Hepatocyte (in vitro differentiated cells): Measurements from ENCODE around the gene VAMP1. TPM values are rescaled to one million over a fixed set of nuclear protein-coding genes. Genes with fewer than 3 reads are reported as not detected.

Source experiments
- DNase-seq: peaks from one replicate; pipeline ENCODE4 v3.0.0-alpha.2; 2016; ENCODE audit warnings: low spot score
- H2AFZ ChIP-seq: fragments of 200-600 bp; sonication (generic); 2 replicates; pipeline ENCODE4 v1.6.0; 2016; ENCODE audit warnings: antibody characterized with exemption, mild to moderate bottlenecking
- H3K27ac ChIP-seq: fragments of 200-600 bp; sonication (generic); 2 replicates; pipeline ENCODE4 v1.5.1; 2016; ENCODE audit warnings: mild to moderate bottlenecking
- H3K27me3 ChIP-seq: fragments of 200-600 bp; sonication (generic); 2 replicates; pipeline ENCODE4 v1.6.1; 2016
- H3K36me3 ChIP-seq: fragments of 200-600 bp; sonication (generic); replicated peaks from 2 replicates; pipeline ENCODE4 v1.5.1; 2016; ENCODE audit warnings: low read depth; ENCODE audit not compliant: insufficient read depth
- H3K4me1 ChIP-seq: fragments of 200-600 bp; sonication (generic); 2 replicates; pipeline ENCODE4 v1.5.1; 2016; ENCODE audit warnings: mild to moderate bottlenecking, moderate library complexity; ENCODE audit not compliant: insufficient read depth
- H3K4me2 ChIP-seq: fragments of 200-600 bp; sonication (generic); 2 replicates; pipeline ENCODE4 v1.6.0; 2016
- H3K4me3 ChIP-seq: fragments of 200-600 bp; sonication (generic); 2 replicates; pipeline ENCODE4 v1.5.1; 2016; ENCODE audit warnings: mild to moderate bottlenecking
- H3K79me2 ChIP-seq: fragments of 200-600 bp; sonication (generic); 2 replicates; pipeline ENCODE4 v1.6.0; 2017; ENCODE audit warnings: mild to moderate bottlenecking
- H3K9me2 ChIP-seq: fragments of 200-600 bp; sonication (generic); replicated peaks from 2 replicates; pipeline ENCODE4 v1.6.0; 2017; ENCODE audit warnings: mild to moderate bottlenecking; ENCODE audit not compliant: insufficient read depth
- H3K9me3 ChIP-seq: fragments of 200-600 bp; sonication (generic); 2 replicates; pipeline ENCODE4 v1.5.1; 2016; ENCODE audit warnings: low read depth, mild to moderate bottlenecking
- H4K20me1 ChIP-seq: fragments of 200-600 bp; sonication (generic); 2 replicates; pipeline ENCODE4 v1.6.0; 2016; ENCODE audit warnings: mild to moderate bottlenecking; ENCODE audit not compliant: insufficient read depth, poor library complexity, severe bottlenecking
- EZH2 ChIP-seq: fragments of 200-600 bp; sonication (generic); IDR thresholded peaks from 2 replicates; pipeline ENCODE4 v1.6.1; 2016; ENCODE audit warnings: antibody characterized with exemption, mild to moderate bottlenecking, borderline replicate concordance
- EZH2phosphoT487 ChIP-seq: fragments of 200-600 bp; sonication (generic); IDR thresholded peaks from one replicate; pipeline ENCODE4 v1.6.1; 2018; ENCODE audit warnings: antibody characterized with exemption, mild to moderate bottlenecking, low read depth, moderate library complexity; ENCODE audit not compliant: unreplicated experiment, severe bottlenecking
- whole genome bisulfite sequencing: methylation state at CpG from one replicate; pipeline ENCODE4 v1.1.6; 2016; ENCODE audit warnings: low lambda C conversion rate; ENCODE audit errors: missing lambda C conversion rate; 5-methylcytosine and 5-hydroxymethylcytosine counted together
- polyA plus RNA-seq: library from polyadenylated mRNA; unstranded; fragments of >200 nt; fragmentation: Nextera tagmentation; extraction: Ambion mirVana; gene quantifications from 2 replicates; pipeline ENCODE4 v1.2.1, GENCODE V29; 2016
- total RNA-seq: library from RNA; depleted of rRNA; stranded (reverse); fragments of >200 nt; gene quantifications from 2 replicates; pipeline ENCODE4 v1.2.3, GENCODE V29; 2014
- TF ChIP-seq, protein P1 (sequence below): fragments of 200-600 bp; sonication (generic); IDR thresholded peaks from 2 replicates; pipeline ENCODE4 v1.5.1; 2016; ENCODE audit warnings: antibody characterized with exemption, mild to moderate bottlenecking; ENCODE audit not compliant: poor library complexity

VAMP1 gene
- total and polyA plus RNA-seq, 2 experiments from 2014 or later, result 5.0 to 5.9 TPM

DNA sequence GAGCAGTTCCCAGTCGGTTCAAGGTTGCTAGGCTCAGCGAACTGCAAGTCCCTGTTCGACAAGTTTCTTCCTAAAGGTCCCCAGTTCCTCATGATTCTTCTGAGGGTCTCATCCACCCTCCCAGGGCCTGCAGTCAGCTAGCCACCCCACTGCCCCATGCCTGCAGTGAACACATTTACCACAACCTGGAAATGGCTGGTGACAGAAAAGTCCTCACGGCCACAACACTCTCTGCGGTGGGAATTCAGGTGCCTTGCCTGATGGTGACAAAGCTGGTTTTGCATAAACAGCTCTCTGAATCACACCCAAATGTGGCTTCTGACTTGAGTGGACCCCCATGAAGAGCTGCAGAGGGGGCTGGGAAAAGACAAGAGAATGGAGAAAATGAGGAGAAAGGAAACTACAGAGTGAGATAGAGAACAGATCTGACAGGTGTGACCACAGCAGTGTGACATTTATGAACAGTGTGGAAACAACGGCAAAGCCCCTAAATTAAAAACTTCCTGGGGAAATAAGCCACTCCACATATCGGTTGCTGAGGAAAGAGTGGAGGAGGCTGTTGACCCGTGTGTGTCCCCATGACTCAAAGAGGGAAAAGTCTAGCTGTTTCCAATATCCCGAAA, 27.0 kb downstream of the VAMP1 start:
- no peaks in the 10 kb centered on the region for H3K9me3 ChIP-seq
- WGBS, result 64% methylated on average over 9 of the region's 9 CpGs
- H3K4me1 ChIP-seq, result no peaks in the 10 kb centered on the region
- TF ChIP-seq, protein P1, sequence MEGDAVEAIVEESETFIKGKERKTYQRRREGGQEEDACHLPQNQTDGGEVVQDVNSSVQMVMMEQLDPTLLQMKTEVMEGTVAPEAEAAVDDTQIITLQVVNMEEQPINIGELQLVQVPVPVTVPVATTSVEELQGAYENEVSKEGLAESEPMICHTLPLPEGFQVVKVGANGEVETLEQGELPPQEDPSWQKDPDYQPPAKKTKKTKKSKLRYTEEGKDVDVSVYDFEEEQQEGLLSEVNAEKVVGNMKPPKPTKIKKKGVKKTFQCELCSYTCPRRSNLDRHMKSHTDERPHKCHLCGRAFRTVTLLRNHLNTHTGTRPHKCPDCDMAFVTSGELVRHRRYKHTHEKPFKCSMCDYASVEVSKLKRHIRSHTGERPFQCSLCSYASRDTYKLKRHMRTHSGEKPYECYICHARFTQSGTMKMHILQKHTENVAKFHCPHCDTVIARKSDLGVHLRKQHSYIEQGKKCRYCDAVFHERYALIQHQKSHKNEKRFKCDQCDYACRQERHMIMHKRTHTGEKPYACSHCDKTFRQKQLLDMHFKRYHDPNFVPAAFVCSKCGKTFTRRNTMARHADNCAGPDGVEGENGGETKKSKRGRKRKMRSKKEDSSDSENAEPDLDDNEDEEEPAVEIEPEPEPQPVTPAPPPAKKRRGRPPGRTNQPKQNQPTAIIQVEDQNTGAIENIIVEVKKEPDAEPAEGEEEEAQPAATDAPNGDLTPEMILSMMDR, result no peak
- TF ChIP-seq EZH2phosphoT487, result no peak
- no peak for TF ChIP-seq EZH2
- no peak overlapping the region for H3K4me2 ChIP-seq
- no peaks in the 10 kb centered on the region for H3K27me3 ChIP-seq
- H2AFZ ChIP-seq, result no peak overlapping the region
- no peak for DNase-seq
- H3K9me2 ChIP-seq, result no peaks in the 10 kb centered on the region
- H3K27ac ChIP-seq, result no peak overlapping the region
- H3K79me2 ChIP-seq, result no peaks in the 10 kb centered on the region
- no peaks in the 10 kb centered on the region for H4K20me1 ChIP-seq
- no peak overlapping the region for H3K4me3 ChIP-seq
- no peaks in the 10 kb centered on the region for H3K36me3 ChIP-seq

DNA sequence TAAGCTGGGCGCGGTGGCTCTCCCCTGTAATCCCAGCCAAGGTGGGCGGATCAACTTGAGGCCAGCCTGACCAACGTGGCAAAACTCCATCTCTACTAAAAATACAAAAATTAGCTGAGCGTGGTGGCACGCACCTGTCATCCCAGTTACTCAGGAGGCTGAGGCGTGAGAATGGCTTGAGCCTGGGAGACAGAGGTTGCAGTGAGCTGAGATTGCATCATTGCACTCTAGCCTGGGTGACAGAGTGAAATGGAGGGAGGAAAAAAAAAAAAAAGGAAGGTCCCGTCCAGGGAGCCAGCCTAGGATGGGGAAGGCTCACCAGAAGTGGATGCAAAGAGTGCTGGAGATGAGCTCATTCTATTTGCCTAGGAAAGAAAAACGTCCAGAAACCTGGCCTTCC, 27.6 kb downstream of the VAMP1 start:
- Histone ChIP-seq H3K79me2 (no peaks in the 10 kb centered on the region), H3K9me2 (no peaks in the 10 kb centered on the region), H3K4me2 (no peak overlapping the region), H4K20me1 (no peaks in the 10 kb centered on the region), H3K27me3 (no peaks in the 10 kb centered on the region), H2AFZ (no peak overlapping the region), H3K36me3 (no peaks in the 10 kb centered on the region), H3K27ac (no peak overlapping the region), H3K4me1 (no peaks in the 10 kb centered on the region), H3K9me3 (no peaks in the 10 kb centered on the region), H3K4me3 (no peak overlapping the region)
- DNase-seq, result no peak
- WGBS, result 86% methylated on average over 9 of the region's 9 CpGs
- TF ChIP-seq, protein P1, result no peak
- TF ChIP-seq EZH2, result no peak
- no peak for TF ChIP-seq EZH2phosphoT487

DNA sequence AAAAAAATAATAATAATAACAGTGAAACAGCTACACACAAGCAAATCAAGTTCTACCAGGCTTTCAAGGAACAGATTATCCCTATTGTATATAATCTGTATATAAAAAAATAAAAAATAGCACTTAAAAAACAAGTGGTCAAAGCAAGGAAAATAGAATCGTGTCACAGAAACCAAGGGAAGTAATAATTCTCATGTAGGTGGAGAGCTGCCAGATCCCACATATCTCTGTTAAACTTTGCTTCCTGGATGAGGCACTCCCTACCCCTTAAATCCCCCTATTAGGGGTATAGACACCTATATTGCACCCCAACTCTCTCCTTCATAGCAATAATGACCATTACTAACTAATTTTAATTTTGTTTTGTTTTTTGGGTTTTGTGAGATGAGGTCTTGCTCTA, 30.1 kb downstream of the VAMP1 start:
- H2AFZ ChIP-seq, result no peak overlapping the region
- H3K79me2 ChIP-seq, result no peaks in the 10 kb centered on the region
- DNase-seq, result no peak
- H3K4me2 ChIP-seq, result no peak overlapping the region
- H3K9me2 ChIP-seq, result no peaks in the 10 kb centered on the region
- H3K4me1 ChIP-seq, result no peaks in the 10 kb centered on the region
- no peak overlapping the region for H3K27ac ChIP-seq
- no peak overlapping the region for H3K4me3 ChIP-seq
- no peaks in the 10 kb centered on the region for H4K20me1 ChIP-seq
- WGBS, result 91% methylated on average over 1 of the region's 1 CpG
- TF ChIP-seq EZH2phosphoT487 (no peak), EZH2 (no peak)
- TF ChIP-seq, protein P1, result no peak
- H3K9me3 ChIP-seq, result no peaks in the 10 kb centered on the region
- H3K36me3 ChIP-seq, result no peaks in the 10 kb centered on the region
- no peaks in the 10 kb centered on the region for H3K27me3 ChIP-seq

DNA sequence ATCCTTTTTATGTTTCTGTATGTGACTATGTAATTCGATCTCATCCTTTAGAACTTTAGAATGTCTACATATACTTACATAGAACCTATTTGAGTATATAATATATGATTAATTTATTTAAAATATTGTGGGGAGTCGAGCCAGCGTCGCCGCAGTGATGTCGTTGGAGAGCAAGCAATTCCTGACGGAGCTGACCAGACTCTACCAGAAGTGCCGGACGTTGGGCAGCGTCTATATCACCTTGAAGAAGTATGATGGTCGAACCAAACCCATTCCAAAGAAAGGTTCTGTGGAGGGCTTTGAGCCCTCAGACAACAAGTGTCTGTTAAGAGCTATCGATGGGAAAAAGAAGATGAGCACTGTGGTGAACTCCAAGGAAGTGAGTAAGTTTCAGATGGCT, 32.1 kb downstream of the VAMP1 start:
- Histone ChIP-seq H3K27ac (no peak overlapping the region), H3K9me3 (no peaks in the 10 kb centered on the region), H3K4me1 (no peaks in the 10 kb centered on the region), H3K79me2 (no peaks in the 10 kb centered on the region), H3K36me3 (no peaks in the 10 kb centered on the region), H3K9me2 (no peaks in the 10 kb centered on the region), H3K27me3 (no peaks in the 10 kb centered on the region), H4K20me1 (no peaks in the 10 kb centered on the region), H2AFZ (no peak overlapping the region), H3K4me2 (no peak overlapping the region), H3K4me3 (no peak overlapping the region)
- TF ChIP-seq EZH2phosphoT487 (no peak), EZH2 (no peak)
- TF ChIP-seq, protein P1, result no peak
- DNase-seq, result no peak
- WGBS, result 95% methylated on average over 12 of the region's 12 CpGs
